ENCODE data around the gene ANO2. TPM values are rescaled to one million over a fixed set of nuclear protein-coding genes. Genes with fewer than 3 reads are reported as not detected.

The ANO2 gene
- polyA plus RNA-seq, 1 experiment = 0.09 TPM

DNA sequence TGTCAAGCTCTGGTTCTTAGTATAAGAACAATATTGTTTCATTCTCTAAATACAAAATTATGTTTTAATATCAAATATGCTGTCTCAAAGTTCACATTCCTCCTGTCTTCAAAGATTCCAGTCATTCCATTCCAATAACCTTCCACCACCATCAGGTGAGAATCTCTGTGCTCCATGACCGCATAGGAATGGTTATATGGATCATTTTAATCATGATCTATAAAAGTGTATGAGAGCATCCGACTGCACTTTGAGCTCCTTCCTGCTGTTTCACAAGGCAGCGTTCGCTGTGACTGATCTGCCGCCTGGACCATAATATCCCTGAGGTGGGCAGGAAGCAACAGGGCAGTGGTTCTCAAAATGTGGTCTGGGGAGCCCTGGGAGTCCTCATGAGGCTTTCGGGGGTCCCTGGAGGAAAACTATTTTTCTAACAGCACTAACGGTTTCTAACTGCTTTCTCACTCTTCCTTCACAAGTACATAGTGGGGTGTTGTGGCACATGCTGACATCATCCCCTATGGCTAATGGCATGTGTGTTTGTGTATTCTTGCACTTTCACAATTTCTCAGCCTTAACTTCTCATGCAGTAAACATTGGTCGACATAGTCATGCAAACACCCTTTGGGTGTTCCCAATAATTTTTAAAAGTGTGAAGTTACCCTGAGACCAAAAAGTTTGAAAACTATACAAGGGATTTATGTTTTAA is 137.4 kb downstream of the ANO2 start:
- TF ChIP-seq, protein P1, sequence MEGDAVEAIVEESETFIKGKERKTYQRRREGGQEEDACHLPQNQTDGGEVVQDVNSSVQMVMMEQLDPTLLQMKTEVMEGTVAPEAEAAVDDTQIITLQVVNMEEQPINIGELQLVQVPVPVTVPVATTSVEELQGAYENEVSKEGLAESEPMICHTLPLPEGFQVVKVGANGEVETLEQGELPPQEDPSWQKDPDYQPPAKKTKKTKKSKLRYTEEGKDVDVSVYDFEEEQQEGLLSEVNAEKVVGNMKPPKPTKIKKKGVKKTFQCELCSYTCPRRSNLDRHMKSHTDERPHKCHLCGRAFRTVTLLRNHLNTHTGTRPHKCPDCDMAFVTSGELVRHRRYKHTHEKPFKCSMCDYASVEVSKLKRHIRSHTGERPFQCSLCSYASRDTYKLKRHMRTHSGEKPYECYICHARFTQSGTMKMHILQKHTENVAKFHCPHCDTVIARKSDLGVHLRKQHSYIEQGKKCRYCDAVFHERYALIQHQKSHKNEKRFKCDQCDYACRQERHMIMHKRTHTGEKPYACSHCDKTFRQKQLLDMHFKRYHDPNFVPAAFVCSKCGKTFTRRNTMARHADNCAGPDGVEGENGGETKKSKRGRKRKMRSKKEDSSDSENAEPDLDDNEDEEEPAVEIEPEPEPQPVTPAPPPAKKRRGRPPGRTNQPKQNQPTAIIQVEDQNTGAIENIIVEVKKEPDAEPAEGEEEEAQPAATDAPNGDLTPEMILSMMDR (IDR thresholded peaks at IDR 0.05; ENCODE audit: low read depth, low read length) = no peak
- H3K27ac ChIP-seq (ENCODE audit: low read depth, low read length) = no peak overlapping the region
- H3K4me3 ChIP-seq (ENCODE audit: low read depth, low read length) = no peak overlapping the region
- ChIA-PET CTCF (interaction anchor here (1.4 kb wide), 1 partner anchor 9 kb away, joined by 4 read pairs; no protein-coding TSS in a partner anchor), POLR2A (no interaction called here)
- no peaks in the 10 kb centered on the region for H3K27me3 ChIP-seq (ENCODE audit: control insufficient read depth, insufficient read depth, low read length)
- H3K9me3 ChIP-seq (ENCODE audit: control insufficient read depth, insufficient read depth, low read length) = peaks cover 3% of the 10 kb centered on the region; the same call in 1 of the 2 replicates
- DNase-seq (ENCODE audit: low read depth, low spot score) = no peak

DNA sequence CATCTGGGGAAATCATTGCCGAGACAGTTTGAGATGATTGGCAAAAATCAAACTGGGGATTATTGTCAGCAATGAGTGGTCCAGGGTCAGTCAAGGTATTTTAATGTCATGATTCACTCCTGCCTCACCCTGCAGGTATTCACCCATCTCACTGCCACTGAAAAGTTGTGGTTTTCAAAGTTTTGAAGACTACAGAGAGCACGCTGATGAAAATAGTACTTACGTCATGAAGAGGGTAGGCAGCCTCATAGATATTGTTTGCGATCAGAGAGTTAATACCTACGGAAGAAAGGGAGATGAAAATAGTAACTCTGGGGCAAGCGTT is 138.0 kb downstream of the ANO2 start:
- no peak for DNase-seq (ENCODE audit: low read depth, low spot score)
- POLR2A ChIA-PET = no interaction called here
- Histone ChIP-seq H3K9me3 (ENCODE audit: control insufficient read depth, insufficient read depth, low read length) (peaks cover 3% of the 10 kb centered on the region; the same call in 1 of the 2 replicates), H3K27me3 (ENCODE audit: control insufficient read depth, insufficient read depth, low read length) (no peaks in the 10 kb centered on the region), H3K27ac (ENCODE audit: low read depth, low read length) (no peak overlapping the region), H3K4me3 (ENCODE audit: low read depth, low read length) (no peak overlapping the region)
- CTCF ChIA-PET = interaction anchor here (1.4 kb wide), 1 partner anchor 9 kb away, joined by 4 read pairs; no protein-coding TSS in a partner anchor
- TF ChIP-seq, protein P1 (IDR thresholded peaks at IDR 0.05; ENCODE audit: low read depth, low read length) = no peak

DNA sequence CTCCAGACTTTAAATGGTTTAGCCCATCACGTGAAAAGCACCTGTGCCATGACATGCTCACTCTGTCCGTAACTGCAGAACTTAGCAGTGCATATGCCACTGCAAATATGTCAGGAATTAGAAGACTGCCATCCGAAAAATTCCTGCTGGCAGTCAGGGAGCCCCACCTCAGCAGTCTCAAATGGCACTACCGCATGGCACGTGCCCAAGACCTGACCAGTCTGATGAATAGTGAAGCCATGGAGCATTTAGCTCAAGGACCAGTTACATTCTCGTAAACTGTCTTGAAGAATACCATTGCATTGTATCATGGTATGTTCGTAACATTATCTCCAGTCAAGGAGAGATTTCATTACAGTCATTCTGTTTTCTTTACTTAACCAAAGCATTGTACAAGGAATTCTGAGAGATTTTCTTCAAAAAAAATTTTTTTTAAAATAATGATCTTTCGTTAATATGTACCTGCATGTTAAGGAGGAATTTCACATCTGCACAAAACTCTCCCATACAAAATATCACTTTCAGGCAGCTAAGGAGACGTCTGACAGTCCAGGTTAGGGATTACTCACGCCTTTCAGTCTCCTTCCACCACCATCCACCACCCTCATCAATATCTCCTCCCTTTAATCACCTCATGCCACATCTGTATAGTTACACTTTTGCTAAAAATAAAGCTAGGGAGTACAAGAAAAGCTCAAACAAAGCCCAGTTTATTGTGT is 138.5 kb downstream of the ANO2 start:
- TF ChIP-seq, protein P1 (IDR thresholded peaks at IDR 0.05; ENCODE audit: low read depth, low read length) = no peak
- ChIA-PET POLR2A (no interaction called here), CTCF (interaction anchor here (1.4 kb wide), 1 partner anchor 8 kb away, joined by 4 read pairs; no protein-coding TSS in a partner anchor)
- Histone ChIP-seq H3K9me3 (ENCODE audit: control insufficient read depth, insufficient read depth, low read length) (peaks cover 3% of the 10 kb centered on the region; the same call in 1 of the 2 replicates), H3K4me3 (ENCODE audit: low read depth, low read length) (no peak overlapping the region), H3K27me3 (ENCODE audit: control insufficient read depth, insufficient read depth, low read length) (no peaks in the 10 kb centered on the region), H3K27ac (ENCODE audit: low read depth, low read length) (no peak overlapping the region)
- DNase-seq (ENCODE audit: low read depth, low spot score) = no peak

DNA sequence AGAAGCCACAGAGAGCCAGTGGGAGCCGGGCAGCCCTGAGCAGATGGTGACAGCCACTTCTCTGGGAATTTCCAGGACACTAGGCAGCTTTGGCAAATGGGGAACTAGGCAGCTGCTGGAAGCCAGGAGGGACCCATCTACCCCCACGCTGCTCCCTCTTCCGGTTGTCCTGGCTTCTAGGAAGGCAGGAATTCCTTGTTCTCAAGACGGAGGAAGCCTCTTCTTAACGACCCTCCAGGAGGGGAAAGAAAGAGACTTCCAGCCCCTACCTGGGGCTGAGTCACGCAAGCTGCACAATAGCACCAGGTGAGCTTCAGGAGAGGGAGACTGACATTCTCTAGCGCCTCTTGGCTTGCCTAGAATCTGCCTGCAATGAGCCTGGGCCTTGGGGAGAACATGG is 141.5 kb downstream of the ANO2 start:
- ChIA-PET POLR2A (no interaction called here), CTCF (interaction anchor here (0.9 kb wide), 1 partner anchor 13 kb away, joined by 3 read pairs; no protein-coding TSS in a partner anchor)
- no peaks in the 10 kb centered on the region; the same call in 1 of the 2 replicates for H3K9me3 ChIP-seq (ENCODE audit: control insufficient read depth, insufficient read depth, low read length)
- H3K4me3 ChIP-seq (ENCODE audit: low read depth, low read length) = no peak overlapping the region
- no peak for DNase-seq (ENCODE audit: low read depth, low spot score)
- TF ChIP-seq, protein P1 (IDR thresholded peaks at IDR 0.05; ENCODE audit: low read depth, low read length) = no peak
- no peaks in the 10 kb centered on the region for H3K27me3 ChIP-seq (ENCODE audit: control insufficient read depth, insufficient read depth, low read length)
- no peak overlapping the region for H3K27ac ChIP-seq (ENCODE audit: low read depth, low read length)
